Activated T-helper 2 cell treated with anti-CD3 and anti-CD28 coated beads, Interferon-gamma antibody, Interleukin-2, Interleukin-4, amounts not matched to agents 10 μg/mL and 5 μg/mL and 100 μg/mL, durations not matched to agents 14 hours and 24 hours and 36 hours (primary cell): Measurements from ENCODE around the gene STN1. TPM values are rescaled to one million over a fixed set of nuclear protein-coding genes. Genes with fewer than 3 reads are reported as not detected.

Experiments used
- DNase-seq: peaks from one replicate; pipeline ENCODE4 v3.0.0; 2021; ENCODE audit warnings: low spot score
- H3K27ac Mint-ChIP-seq: one replicate; pipeline ENCODE4 v1.8.0; 2021; ENCODE audit warnings: mixed read lengths
- H3K27me3 Mint-ChIP-seq: one replicate; pipeline ENCODE4 v1.8.0; 2021; ENCODE audit warnings: low read depth, mixed read lengths
- H3K36me3 Mint-ChIP-seq: one replicate; pipeline ENCODE4 v1.8.0; 2021; ENCODE audit warnings: low read depth, mixed read lengths
- H3K4me1 Mint-ChIP-seq: one replicate; pipeline ENCODE4 v1.8.0; 2021; ENCODE audit warnings: low read depth, mixed read lengths
- H3K4me3 Mint-ChIP-seq: one replicate; pipeline ENCODE4 v1.8.0; 2021; ENCODE audit warnings: low read depth, mild to moderate bottlenecking, moderate library complexity, mixed read lengths
- H3K9me3 Mint-ChIP-seq: one replicate; pipeline ENCODE4 v1.8.0; 2021; ENCODE audit warnings: mixed read lengths
- intact Hi-C: fragments of 100-400 bp; cut with micrococcal nuclease; formaldehyde crosslinking; loops from one replicate; pipeline ENCODE4 v1.15.1; 2023
- total RNA-seq: library from RNA; stranded (reverse); gene quantifications from 2 replicates; pipeline ENCODE4 v1.2.3, GENCODE V29; 2022

The STN1 gene
- total RNA-seq, 1 donor from 2014 or later, result 21.7 TPM

DNA sequence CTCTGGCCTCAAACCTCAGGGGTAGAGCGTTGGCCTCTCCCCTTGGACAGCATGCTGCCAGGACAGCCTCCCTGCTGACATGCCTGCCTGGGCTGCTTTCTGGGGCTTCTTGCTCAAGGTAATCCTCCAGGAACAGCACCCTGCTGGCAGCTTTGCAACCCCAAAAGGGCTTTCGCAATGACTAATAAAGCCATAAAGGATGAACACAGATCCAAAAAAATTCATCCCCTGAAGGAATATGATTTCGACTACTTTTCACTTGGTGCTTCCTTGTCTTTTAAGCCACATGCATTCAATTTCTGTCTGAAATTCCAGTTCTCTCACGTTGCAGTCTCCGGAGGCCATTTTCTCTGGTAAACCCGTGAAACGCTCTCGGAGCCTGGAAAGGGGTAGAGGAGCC, 47.5 kb downstream of the STN1 start:
- Mint-ChIP-seq H3K27me3 (no peaks in the 10 kb centered on the region), H3K4me3 (no peak overlapping the region), H3K9me3 (peaks cover 4% of the 10 kb centered on the region), H3K4me1 (no peaks in the 10 kb centered on the region), H3K36me3 (peaks cover 3% of the 10 kb centered on the region), H3K27ac (no peak overlapping the region)
- intact Hi-C loops, result no loop called here
- no peak for DNase-seq

- Mint-ChIP-seq H3K4me3 (no peak overlapping the region), H3K36me3 (peaks cover 5% of the 10 kb centered on the region), H3K4me1 (no peaks in the 10 kb centered on the region), H3K27ac (no peak overlapping the region), H3K27me3 (peaks cover 1% of the 10 kb centered on the region), H3K9me3 (peaks cover 14% of the 10 kb centered on the region)
- intact Hi-C loops, result no loop called here
- DNase-seq, result no peak
Measured at GRCh38 chr10:103869336-103869735, 48.6 kb downstream of the STN1 start.

- H3K27me3 Mint-ChIP-seq, result peaks cover 1% of the 10 kb centered on the region
- no peak overlapping the region for H3K4me3 Mint-ChIP-seq
- no peak for DNase-seq
- H3K4me1 Mint-ChIP-seq, result no peaks in the 10 kb centered on the region
- H3K9me3 Mint-ChIP-seq, result peaks cover 18% of the 10 kb centered on the region
- H3K36me3 Mint-ChIP-seq, result peaks cover 5% of the 10 kb centered on the region
- intact Hi-C loops, result no loop called here
- no peak overlapping the region for H3K27ac Mint-ChIP-seq
Measured at GRCh38 chr10:103868200-103868599, 49.8 kb downstream of the STN1 start.

- H3K9me3 Mint-ChIP-seq, result peaks cover 18% of the 10 kb centered on the region
- peaks cover 31% of the 10 kb centered on the region for H3K27me3 Mint-ChIP-seq
- H3K4me1 Mint-ChIP-seq, result peaks cover 3% of the 10 kb centered on the region
- H3K27ac Mint-ChIP-seq, result no peak overlapping the region
- H3K4me3 Mint-ChIP-seq, result no peak overlapping the region
- H3K36me3 Mint-ChIP-seq, result peaks cover 5% of the 10 kb centered on the region
- intact Hi-C loops, result no loop called here
- no peak for DNase-seq
Measured at GRCh38 chr10:103861505-103861904, 56.5 kb downstream of the STN1 start.

- no peak overlapping the region for H3K4me3 Mint-ChIP-seq
- H3K9me3 Mint-ChIP-seq, result peaks cover 5% of the 10 kb centered on the region
- H3K4me1 Mint-ChIP-seq, result peaks cover 8% of the 10 kb centered on the region
- no peak overlapping the region for H3K27ac Mint-ChIP-seq
- no peaks in the 10 kb centered on the region for H3K36me3 Mint-ChIP-seq
- H3K27me3 Mint-ChIP-seq, result peaks cover 41% of the 10 kb centered on the region
- intact Hi-C loops, result loop anchor here (1.0 kb wide), 1 partner anchor 146 kb away; no protein-coding TSS in a partner anchor
- DNase-seq, result peak; percentile 37
Measured at GRCh38 chr10:103859161-103860086, 58.6 kb downstream of the STN1 start.

DNA sequence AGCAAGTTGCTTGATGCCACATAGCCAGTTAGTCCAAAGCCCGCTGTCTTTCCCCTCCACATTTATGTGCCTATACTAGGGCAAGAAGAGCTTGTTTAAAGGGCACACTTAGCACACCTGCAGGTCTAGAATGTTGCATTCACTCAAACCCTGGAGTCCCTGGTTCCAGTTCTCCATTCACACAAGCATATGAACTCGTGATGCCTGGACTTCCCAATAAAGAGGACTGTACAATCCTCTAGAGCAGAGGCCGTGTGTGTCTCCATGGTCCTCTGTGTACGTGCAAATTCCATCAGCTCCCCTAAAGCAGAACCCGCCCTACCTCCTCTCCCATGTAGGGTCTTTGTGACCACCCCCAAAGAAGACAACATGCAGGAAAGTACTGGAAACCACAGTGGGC, 59.6 kb downstream of the STN1 start:
- Mint-ChIP-seq H3K27ac (no peak overlapping the region), H3K27me3 (peaks cover 51% of the 10 kb centered on the region), H3K4me3 (no peak overlapping the region), H3K9me3 (no peaks in the 10 kb centered on the region), H3K4me1 (peaks cover 12% of the 10 kb centered on the region), H3K36me3 (no peaks in the 10 kb centered on the region)
- intact Hi-C loops, result no loop called here
- no peak for DNase-seq

DNA sequence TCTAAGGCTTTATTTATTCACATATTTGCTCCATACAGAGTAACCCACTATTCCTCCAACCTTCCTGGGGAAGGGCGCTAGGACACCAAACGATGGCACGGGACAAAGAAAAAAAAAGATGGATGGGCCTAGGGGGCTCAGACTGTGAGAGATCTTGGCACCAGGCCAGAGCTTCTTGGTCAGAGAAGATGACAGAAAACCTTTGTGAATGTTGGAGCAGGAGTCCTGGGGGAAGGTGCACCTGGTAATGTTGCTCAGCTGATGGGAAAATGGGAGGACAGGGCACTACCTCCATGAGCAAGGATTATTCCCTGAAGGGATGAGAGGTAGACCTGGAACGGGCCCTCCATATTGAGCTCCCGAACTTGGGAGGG, 61.2 kb downstream of the STN1 start:
- no peak overlapping the region for H3K27ac Mint-ChIP-seq
- no peak overlapping the region for H3K4me3 Mint-ChIP-seq
- H3K4me1 Mint-ChIP-seq, result peaks cover 12% of the 10 kb centered on the region
- H3K9me3 Mint-ChIP-seq, result no peaks in the 10 kb centered on the region
- intact Hi-C loops, result no loop called here
- peaks cover 62% of the 10 kb centered on the region for H3K27me3 Mint-ChIP-seq
- no peaks in the 10 kb centered on the region for H3K36me3 Mint-ChIP-seq
- no peak for DNase-seq

- Mint-ChIP-seq H3K27me3 (peaks cover 64% of the 10 kb centered on the region), H3K27ac (no peak overlapping the region), H3K36me3 (no peaks in the 10 kb centered on the region), H3K9me3 (no peaks in the 10 kb centered on the region), H3K4me1 (peaks cover 12% of the 10 kb centered on the region), H3K4me3 (peak overlapping the region; percentile 51)
- DNase-seq, result no peak
- intact Hi-C loops, result no loop called here
Measured at GRCh38 chr10:103855852-103856796, 61.9 kb downstream of the STN1 start.

GRCh38 chr10:103855424-103855823, 62.6 kb downstream of the STN1 start, which contains the start of gene SH3PXD2A:
TSS of gene SH3PXD2A (minus strand) at chr10:103855576. CDS start at chr10:103855266, 310 bp downstream.
- H3K4me3 Mint-ChIP-seq, result peak within 1 kb of the TSS; percentile 76
- H3K27me3 Mint-ChIP-seq, result peaks cover 65% of the 10 kb centered on the region
- no peak within 1 kb of the TSS for H3K27ac Mint-ChIP-seq
- H3K9me3 Mint-ChIP-seq, result no peaks in the 10 kb centered on the region
- H3K4me1 Mint-ChIP-seq, result peaks cover 12% of the 10 kb centered on the region
- H3K36me3 Mint-ChIP-seq, result no peaks in the 10 kb centered on the region
- intact Hi-C loops, result no loop called here
- no peak for DNase-seq

DNA sequence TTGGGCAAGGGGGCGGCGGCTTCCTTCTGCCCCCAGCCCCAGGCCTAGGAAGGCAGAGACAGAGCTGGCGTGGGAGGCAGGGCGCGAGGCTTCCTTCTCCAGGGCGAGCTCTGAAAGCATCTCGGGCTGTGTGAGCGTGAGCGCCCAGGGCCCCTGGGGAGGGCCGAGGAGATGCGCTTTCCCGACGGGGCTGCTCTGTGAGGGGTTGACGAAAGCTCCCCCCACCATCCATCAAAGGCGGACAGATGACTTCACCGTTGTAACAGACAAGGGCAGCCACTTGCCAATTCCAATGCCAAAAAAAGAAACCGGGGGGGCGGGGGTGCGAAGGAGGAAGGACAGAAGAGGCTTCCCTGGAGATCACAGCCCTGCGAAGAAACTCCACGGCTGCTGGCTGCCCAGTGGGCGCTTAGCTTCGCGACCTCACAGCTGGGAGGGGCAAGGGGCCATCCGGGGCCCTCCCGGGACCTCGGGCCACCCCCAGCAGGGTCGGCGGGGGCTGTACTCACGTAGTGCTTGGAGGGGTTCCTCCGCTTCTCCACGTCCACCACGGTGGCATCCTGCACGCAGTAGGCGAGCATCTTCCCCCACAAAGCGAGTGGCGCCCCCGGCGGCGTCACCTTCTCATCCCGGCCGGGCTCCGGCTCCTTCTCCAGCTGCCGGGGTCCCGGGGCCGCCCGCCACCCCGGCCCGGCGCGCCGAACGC, 63.1 kb downstream of the STN1 start:
- intact Hi-C loops, result loop anchor here (5.0 kb wide), 1 partner anchor 53 kb away; no protein-coding TSS in a partner anchor
- Mint-ChIP-seq H3K4me1 (peaks cover 12% of the 10 kb centered on the region), H3K9me3 (no peaks in the 10 kb centered on the region), H3K27ac (no peak overlapping the region), H3K4me3 (peak overlapping the region; percentile 76), H3K27me3 (peaks cover 70% of the 10 kb centered on the region), H3K36me3 (no peaks in the 10 kb centered on the region)
- no peak for DNase-seq

DNA sequence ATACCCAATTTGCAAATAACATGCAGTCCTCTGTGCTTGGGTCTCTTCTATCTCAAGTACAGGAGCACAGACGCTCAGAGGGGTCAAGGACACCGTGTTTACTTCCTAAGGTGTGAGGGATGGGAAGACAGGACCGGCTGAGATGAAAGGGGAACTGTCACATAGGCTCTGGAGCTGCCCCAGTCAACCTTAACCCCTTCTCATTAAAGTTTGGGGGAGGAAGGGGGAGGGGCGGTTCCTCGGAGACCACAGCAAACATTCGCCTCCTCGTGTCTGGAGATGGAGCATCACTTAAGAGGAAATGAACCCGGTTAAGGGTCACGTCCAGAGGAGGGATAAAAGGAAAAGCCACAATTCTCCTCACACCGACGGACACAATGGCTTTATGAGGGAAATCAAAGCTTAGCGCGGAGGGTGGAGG, 63.7 kb downstream of the STN1 start:
- H3K4me1 Mint-ChIP-seq, result peaks cover 9% of the 10 kb centered on the region
- H3K27ac Mint-ChIP-seq, result no peak overlapping the region
- H3K9me3 Mint-ChIP-seq, result no peaks in the 10 kb centered on the region
- no peaks in the 10 kb centered on the region for H3K36me3 Mint-ChIP-seq
- peak overlapping the region; percentile 76 for H3K4me3 Mint-ChIP-seq
- intact Hi-C loops, result loop anchor here (5.0 kb wide), 1 partner anchor 52 kb away; no protein-coding TSS in a partner anchor
- DNase-seq, result no peak
- peaks cover 72% of the 10 kb centered on the region for H3K27me3 Mint-ChIP-seq
